Panc1 (cell line): ENCODE data around the gene ATG4B.

Experiments
- CTCF ChIP-seq: fragments of 450-650 bp; IDR thresholded peaks from 2 replicates; pipeline ENCODE4 v1.5.1; 2017; ENCODE audit warnings: mild to moderate bottlenecking
- POLR2AphosphoS5 ChIP-seq: IDR thresholded peaks from 2 replicates; pipeline ENCODE4 v1.6.1; 2012; ENCODE audit warnings: mild to moderate bottlenecking, low read depth, low read length, moderate library complexity

- TF ChIP-seq CTCF (no peak), POLR2AphosphoS5 (no peak)
Measured at GRCh38 chr2:241613017-241613780, 24.3 kb upstream of the ATG4B start.
